Bronchial smooth muscle cell (primary cell): ENCODE data around the gene IFNAR1. TPM values are rescaled to one million over a fixed set of nuclear protein-coding genes. Genes with fewer than 3 reads are reported as not detected.

Experiments
- total RNA-seq: library from RNA; depleted of rRNA; stranded (reverse); fragments of >200 nt; gene quantifications from 2 replicates; pipeline ENCODE4 v1.2.1, GENCODE V29; 2014

IFNAR1 gene
- 13.2 and 17.4 TPM in 2 replicates for total RNA-seq

DNA sequence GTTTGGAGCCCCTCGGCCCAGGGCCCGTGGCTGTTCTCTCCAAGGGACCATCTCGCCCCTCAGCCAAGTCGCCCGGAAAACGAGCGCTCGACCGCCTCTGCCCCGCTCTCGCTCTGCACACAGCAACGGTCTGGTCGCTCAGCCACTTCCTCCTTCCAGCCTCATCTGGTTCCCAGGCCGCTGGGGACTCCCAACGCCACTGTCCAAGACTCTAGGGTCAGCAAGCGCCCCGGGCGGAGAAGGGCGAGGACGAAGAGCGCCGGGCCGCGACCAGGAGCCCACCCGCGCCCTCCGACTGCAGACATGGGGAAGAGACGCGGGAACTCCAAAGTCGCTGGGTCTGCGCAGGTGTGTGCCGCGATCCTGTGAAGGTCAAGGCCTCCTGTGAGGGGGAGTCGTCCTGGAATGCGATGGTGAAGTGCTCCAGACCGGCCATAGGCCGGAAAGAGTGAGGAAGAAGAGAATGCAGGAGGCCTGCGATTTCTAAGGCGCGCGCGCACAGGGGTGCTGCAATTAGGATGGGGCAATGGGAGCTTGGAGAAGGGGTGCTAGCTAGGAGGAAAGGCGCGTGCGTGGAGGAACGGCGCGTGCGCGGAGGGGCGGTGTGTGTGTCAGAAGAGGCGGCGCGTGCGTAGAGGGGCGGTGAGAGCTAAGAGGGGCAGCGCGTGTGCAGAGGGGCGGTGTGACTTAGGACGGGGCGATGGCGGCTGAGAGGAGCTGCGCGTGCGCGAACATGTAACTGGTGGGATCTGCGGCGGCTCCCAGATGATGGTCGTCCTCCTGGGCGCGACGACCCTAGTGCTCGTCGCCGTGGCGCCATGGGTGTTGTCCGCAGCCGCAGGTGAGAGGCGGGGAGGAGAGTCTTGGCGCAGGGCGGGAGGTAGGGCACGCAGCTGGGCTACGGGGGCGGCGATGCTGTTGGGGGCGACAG, at the start of gene IFNAR1:
TSS of gene IFNAR1 (plus strand) at position 680 of the 931 bp plus-strand sequence. CDS start at position 766, 86 bp downstream.

GRCh38 chr21:33403128-33403785, 78.5 kb downstream of the IFNAR1 start, which contains the start of gene IFNGR2:
IFNGR2 (plus strand) TSS chr21:33403413; CDS start chr21:33403544, 131 bp downstream.

Other genes with a start within 250 kb of the IFNAR1 start
- gene IFNAR2, start 95.0 kb upstream of the IFNAR1 start, total RNA-seq = 1.7 and 4.3 TPM in 2 replicates
- 42.4 and 62.3 TPM in 2 replicates for gene IL10RB, start 58.6 kb upstream of the IFNAR1 start, total RNA-seq
- 38.6 and 52.2 TPM in 2 replicates for gene IFNGR2, start 78.4 kb downstream of the IFNAR1 start, total RNA-seq
- gene TMEM50B, start 155.0 kb downstream of the IFNAR1 start, total RNA-seq = 15.8 and 25.1 TPM in 2 replicates
- gene DNAJC28, start 166.7 kb downstream of the IFNAR1 start, total RNA-seq = 1.4 and 1.7 TPM in 2 replicates
- gene GART, start 217.1 kb downstream of the IFNAR1 start, total RNA-seq = 21.1 and 34.7 TPM in 2 replicates
- 90.8 and 93.6 TPM in 2 replicates for gene SON, start 218.1 kb downstream of the IFNAR1 start, total RNA-seq